ENCODE measurements around the gene MOSPD2.

DNA sequence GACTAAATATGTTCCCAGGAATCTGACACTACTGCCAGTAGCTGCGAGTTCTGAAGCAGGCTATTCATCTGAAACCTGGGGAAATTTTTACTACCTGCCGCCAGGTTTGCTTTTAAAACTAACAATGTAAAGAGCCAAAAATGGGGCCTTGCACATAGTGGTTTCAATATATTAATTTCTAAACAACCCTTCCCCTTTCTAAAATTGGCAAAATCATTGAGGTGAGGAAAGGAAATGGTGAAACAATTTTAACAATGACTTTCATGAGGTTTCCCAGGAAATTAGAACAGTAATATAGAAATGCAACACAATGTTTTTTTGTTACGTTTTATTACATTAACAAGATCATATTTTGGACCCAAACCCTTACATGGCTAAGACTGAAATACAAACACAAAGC, 21.7 kb upstream of the MOSPD2 start:
- TF ChIP-seq POLR2A (IDR thresholded peaks at IDR 0.05; ENCODE audit: low read length) = no peak
- TF ChIP-seq GATA1 (IDR thresholded peaks at IDR 0.05; ENCODE audit: low read depth, low read length) = no peak

Measured in erythroblast (primary cell).